ENCODE measurements around the gene PDZD7.

Gene PDZD7

DNA sequence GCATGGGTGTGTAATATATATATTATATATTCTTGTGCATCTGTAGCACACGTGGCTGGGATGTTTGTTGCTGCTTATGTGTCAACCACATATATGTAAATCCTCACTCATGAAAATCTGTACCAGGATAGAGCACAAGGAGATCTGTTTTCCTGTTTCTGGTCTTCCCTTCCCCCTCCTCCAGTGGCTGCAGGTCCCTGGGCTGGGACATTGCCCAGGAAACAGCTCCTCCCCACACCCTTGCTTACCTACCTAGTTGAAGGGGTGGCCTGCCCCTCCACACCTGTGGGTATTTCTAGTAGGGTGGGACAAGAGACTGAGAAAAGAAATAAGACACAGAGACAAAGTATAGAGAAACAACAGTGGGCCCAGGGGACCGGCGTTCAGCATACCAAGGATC, 2.3 kb upstream of the PDZD7 start:
- TF ChIP-seq, protein P1, sequence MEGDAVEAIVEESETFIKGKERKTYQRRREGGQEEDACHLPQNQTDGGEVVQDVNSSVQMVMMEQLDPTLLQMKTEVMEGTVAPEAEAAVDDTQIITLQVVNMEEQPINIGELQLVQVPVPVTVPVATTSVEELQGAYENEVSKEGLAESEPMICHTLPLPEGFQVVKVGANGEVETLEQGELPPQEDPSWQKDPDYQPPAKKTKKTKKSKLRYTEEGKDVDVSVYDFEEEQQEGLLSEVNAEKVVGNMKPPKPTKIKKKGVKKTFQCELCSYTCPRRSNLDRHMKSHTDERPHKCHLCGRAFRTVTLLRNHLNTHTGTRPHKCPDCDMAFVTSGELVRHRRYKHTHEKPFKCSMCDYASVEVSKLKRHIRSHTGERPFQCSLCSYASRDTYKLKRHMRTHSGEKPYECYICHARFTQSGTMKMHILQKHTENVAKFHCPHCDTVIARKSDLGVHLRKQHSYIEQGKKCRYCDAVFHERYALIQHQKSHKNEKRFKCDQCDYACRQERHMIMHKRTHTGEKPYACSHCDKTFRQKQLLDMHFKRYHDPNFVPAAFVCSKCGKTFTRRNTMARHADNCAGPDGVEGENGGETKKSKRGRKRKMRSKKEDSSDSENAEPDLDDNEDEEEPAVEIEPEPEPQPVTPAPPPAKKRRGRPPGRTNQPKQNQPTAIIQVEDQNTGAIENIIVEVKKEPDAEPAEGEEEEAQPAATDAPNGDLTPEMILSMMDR (IDR thresholded peaks at IDR 0.05; ENCODE audit: borderline replicate concordance, insufficient read depth, low read depth, low read length): no peak
- no peak overlapping the region for H3K4me3 ChIP-seq (ENCODE audit: low read depth, low read length)

DNA sequence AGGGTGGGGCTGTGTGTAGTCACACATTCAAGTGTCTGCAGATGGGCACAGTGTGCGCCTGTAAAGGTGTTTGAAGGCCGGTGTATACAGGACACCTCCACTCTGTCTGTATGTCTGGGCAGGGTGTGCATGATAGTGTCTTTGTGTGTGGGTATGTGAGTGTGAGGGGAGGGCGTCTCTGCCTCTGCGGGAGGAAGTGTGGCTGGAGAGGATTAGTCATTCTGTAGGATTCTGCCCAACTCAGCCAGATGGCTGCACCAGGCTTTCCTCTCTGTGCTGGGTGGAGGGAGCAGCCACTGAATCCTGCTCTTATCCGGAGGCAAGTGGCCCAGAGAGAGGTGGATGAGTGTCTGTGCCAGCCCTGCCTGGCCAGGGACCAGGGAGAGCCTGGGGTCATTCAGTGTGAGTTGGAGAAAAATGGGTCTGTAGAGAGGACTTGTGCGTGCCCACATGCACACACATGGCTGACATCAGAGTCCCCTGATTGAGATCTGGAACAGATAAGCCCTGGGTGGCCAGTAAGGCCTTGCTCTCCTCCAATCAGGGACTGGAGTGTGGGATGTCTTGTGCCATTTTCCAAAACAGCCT, 1.8 kb upstream of the PDZD7 start:
- H3K4me3 ChIP-seq (ENCODE audit: low read depth, low read length): no peak overlapping the region

DNA sequence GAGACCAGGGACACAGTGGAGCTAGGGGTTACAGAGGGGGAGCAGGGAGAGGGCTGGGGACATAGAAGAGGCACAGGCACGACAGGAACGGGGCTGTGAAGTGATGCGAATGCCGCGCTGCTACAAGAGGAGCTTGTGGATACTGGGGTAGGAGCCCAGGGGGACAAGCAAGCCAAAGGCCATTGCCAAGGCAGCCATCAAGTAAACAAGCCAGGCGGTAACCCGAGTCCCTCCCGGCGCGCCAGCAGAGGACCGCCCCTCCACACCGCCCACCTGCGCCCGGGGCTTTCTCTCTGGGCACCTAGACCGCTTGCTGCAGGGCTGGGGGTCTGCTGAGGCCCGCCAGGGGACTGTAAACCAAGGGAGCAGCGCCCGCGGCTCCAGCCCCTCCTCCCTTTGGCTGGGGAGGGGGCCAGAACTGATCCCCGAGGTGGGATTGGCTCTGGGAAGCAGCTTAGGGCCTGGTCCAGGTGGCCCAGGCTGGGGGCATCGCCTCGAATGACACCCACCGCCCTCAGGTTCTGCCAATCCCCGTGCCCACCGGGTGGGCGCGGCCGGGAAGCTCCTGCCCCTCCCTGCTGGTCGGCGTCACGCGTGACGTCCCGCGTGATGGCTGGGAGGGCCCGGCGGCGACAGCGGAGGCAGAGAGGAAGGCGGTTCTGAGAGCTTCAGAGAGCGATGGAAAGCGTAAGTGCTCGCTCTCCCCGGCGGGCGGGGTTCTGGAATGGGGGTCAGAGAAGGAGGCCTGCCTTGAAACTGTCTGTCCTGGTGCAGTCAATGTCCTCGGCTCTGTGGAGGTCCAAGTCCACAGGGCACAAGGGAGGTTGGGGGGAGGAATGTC, 1.1 kb upstream of the PDZD7 start:
- TF ChIP-seq, protein P1 (IDR thresholded peaks at IDR 0.05; ENCODE audit: borderline replicate concordance, insufficient read depth, low read depth, low read length): no peak
- H3K4me3 ChIP-seq (ENCODE audit: low read depth, low read length): peak overlapping the region; percentile 44

More for the DNA sequence above, 1.8 kb upstream of the PDZD7 start:
- TF ChIP-seq, protein P1 (IDR thresholded peaks at IDR 0.05; ENCODE audit: borderline replicate concordance, insufficient read depth, low read depth, low read length): no peak

DNA sequence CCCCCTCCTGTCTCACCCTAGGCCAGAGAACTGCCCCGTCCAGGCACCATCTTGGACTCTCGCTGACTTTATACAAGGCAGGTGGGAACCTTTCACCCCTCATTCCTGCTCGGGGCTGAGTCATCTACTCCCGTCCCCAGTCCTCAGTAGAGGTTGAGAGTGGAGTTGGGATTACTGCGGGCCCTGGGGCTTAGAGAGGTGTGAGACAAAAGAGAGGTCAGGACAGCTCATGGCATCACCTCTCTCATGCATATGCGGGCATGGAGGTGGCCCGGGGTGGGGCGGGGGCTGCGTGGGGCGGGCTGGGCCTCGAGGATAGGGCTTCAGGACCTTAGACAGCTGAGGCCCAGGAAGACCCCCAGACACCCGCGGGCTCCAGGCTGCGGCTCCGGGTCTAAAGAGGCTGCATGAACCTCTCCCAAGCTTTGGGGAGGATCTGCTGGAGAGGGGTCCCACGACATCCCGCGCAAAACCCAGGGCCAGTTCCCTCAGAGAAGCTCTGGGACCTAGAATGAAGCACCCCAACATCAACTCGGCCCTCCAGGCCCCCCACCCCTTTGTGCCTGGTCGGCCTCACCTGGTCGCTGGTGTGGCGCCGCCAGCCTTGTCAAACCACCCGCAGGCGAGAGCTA, 317 bp downstream of the PDZD7 start:
- TF ChIP-seq, protein P1 (IDR thresholded peaks at IDR 0.05; ENCODE audit: borderline replicate concordance, insufficient read depth, low read depth, low read length): no peak

DNA sequence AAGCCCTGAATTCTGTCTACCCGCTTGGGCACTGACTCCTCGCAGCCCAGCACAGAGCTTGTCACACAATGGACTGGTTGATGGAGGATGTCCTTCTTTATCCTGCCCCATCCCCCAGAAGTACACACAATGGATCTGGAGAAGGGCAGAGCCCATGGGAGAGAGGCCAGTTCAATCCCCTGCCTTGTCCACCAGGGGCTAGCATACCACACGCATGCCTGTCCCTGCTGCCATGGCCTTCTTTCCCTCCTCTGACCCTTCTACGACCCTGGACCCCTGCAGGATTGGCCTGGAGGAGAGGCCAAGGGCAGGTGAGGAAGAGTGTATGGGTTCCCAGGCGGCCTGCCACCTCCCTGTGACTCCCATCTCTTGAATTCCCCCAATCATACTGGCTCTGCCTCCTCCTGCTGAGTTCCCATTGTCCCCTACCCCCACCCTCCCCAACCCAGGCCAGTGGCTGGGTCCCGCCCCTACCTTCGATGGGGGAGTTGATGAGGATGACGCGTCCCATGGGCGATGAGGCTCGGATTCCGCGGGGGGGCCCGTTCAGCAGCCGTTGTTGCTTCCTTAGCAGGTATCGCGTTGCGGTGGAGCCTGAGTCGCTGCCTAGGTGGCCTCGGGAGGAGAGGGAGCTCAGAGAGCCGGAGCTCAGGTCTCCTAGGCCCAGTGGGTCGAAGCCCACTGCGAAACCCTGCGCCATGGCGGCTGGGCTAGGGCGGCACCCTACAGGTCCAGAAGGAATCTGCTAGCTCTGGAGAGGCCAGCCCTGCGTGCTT, 1.2 kb downstream of the PDZD7 start:
- H3K4me3 ChIP-seq (ENCODE audit: low read depth, low read length): no peak overlapping the region
- TF ChIP-seq, protein P1 (IDR thresholded peaks at IDR 0.05; ENCODE audit: borderline replicate concordance, insufficient read depth, low read depth, low read length): 0 out of 2 replicates have a peak, but pooled peaks have one; percentile 2

More for the DNA sequence above, 317 bp downstream of the PDZD7 start:
- H3K4me3 ChIP-seq (ENCODE audit: low read depth, low read length): no peak overlapping the region

DNA sequence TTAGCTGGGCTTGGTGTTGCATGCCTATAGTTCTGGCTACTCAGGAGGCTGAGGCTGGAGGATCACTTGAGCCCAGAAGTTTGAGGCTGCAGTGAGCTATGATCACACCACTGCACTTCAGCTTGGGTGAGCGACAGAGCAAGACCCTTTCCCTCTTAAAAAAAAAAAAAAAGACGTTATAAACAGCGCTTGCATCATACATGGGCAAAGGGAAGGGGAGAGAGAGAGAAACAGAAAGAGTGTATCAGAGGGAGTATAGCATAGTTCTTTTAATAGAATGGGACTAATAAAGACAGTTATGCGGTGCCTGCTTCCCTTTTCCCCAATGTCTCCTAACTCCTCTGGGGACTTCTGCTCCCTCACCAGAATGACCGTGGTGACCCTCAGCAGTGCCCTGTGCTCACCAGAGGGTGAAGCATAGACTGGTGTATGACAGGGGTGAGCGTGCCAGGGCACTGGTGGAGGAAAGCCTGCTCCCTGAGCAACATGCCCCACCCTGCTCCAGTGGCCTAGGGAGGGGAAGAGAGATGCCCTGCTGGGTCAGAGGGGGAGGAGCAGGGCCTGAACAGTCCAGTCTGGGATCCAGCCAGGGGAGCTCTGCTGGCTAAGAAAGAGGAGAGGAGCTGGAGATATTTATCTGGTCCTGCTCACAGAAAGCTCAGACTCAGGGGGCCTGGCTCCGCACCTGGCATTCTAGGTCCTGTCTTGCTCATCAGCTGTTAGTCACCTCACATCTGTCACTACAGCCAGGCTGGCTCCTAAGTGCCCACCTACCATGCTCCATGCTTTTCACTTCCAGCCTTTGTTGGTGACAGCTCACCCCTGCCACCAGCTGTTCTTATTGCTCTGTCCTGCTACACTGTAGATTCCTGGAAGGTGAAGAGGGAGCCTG, 2.2 kb downstream of the PDZD7 start:
- TF ChIP-seq, protein P1 (IDR thresholded peaks at IDR 0.05; ENCODE audit: borderline replicate concordance, insufficient read depth, low read depth, low read length): no peak
- no peak overlapping the region for H3K4me3 ChIP-seq (ENCODE audit: low read depth, low read length)
